HepG2 (cell line): ENCODE results near the gene PCARE.

Source experiments
- JUND ChIP-seq: sonication (generic); formaldehyde crosslinking; IDR thresholded peaks from 2 replicates; pipeline ENCODE4 v1.8.0; 2022; ENCODE audit warnings: mild to moderate bottlenecking, missing genetic modification reagents
- POLR2A ChIP-seq, 2 experiments: IDR thresholded peaks; 2 replicates each; pipeline ENCODE4 v1.6.1; 2011; ENCODE audit warnings: low read depth in 2 of 2, low read length in 2 of 2, mild to moderate bottlenecking in 1 of 2, moderate library complexity in 1 of 2; ENCODE audit not compliant: insufficient read depth in 1 of 2
- ZBTB1 ChIP-seq: sonication (generic); formaldehyde crosslinking; IDR thresholded peaks from 2 replicates; pipeline ENCODE4 v1.4.0; 2020; ENCODE audit warnings: missing genetic modification reagents, borderline replicate concordance
- ZNF790 ChIP-seq: sonication (generic); formaldehyde crosslinking; IDR thresholded peaks from 2 replicates; pipeline ENCODE4 v1.8.0; 2022; ENCODE audit warnings: missing genetic modification reagents, mild to moderate bottlenecking, borderline replicate concordance
- TF ChIP-seq, protein P1 (sequence below): sonication (generic); formaldehyde crosslinking; IDR thresholded peaks from 2 replicates; pipeline ENCODE4 v1.5.0; 2020; ENCODE audit warnings: mild to moderate bottlenecking, missing genetic modification reagents, moderate library complexity

GRCh38 chr2:29063646-29064345 lies 10.5 kb downstream of the PCARE start:
- TF ChIP-seq ZNF790 (CRISPR knock-in tag) (no peak), POLR2A (IDR thresholded peaks at IDR 0.05; ENCODE audit: insufficient read depth in 1 of 2, low read depth in 2 of 2, low read length in 2 of 2) (no peak), ZBTB1 (CRISPR knock-in tag) (no peak), JUND (CRISPR knock-in tag) (no peak)
- TF ChIP-seq, protein P1, sequence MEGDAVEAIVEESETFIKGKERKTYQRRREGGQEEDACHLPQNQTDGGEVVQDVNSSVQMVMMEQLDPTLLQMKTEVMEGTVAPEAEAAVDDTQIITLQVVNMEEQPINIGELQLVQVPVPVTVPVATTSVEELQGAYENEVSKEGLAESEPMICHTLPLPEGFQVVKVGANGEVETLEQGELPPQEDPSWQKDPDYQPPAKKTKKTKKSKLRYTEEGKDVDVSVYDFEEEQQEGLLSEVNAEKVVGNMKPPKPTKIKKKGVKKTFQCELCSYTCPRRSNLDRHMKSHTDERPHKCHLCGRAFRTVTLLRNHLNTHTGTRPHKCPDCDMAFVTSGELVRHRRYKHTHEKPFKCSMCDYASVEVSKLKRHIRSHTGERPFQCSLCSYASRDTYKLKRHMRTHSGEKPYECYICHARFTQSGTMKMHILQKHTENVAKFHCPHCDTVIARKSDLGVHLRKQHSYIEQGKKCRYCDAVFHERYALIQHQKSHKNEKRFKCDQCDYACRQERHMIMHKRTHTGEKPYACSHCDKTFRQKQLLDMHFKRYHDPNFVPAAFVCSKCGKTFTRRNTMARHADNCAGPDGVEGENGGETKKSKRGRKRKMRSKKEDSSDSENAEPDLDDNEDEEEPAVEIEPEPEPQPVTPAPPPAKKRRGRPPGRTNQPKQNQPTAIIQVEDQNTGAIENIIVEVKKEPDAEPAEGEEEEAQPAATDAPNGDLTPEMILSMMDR (CRISPR knock-in tag): no peak
